HG02588 (cell line): ENCODE results near the gene SUSD3.
"Not testable (repeated sequence)": the region's sequence is repeated elsewhere in the genome, so short reads cannot be mapped to it uniquely, and the experiment has no call there.

Source experiments
- ATAC-seq: cut with Tn5 transposase; IDR thresholded peaks from one replicate; pipeline ENCODE4 v1.9.1; 2021; ENCODE audit warnings: mild to moderate bottlenecking, moderate library complexity; ENCODE audit not compliant: unreplicated experiment

SUSD3 gene

GRCh38 chr9:93108291-93109041 lies 50.0 kb downstream of the SUSD3 start:
- no peak for ATAC-seq

- no peak for ATAC-seq
Measured at GRCh38 chr9:93110311-93110855, 51.9 kb downstream of the SUSD3 start.

GRCh38 chr9:93111001-93111370 lies 52.5 kb downstream of the SUSD3 start:
- ATAC-seq = no peak

GRCh38 chr9:93111371-93112115 lies 53.0 kb downstream of the SUSD3 start:
- ATAC-seq = no peak

GRCh38 chr9:93112116-93112863 lies 53.8 kb downstream of the SUSD3 start:
- ATAC-seq = no peak

GRCh38 chr9:93112864-93113389 lies 54.4 kb downstream of the SUSD3 start:
- ATAC-seq = no peak

GRCh38 chr9:93114169-93114983 lies 55.9 kb downstream of the SUSD3 start:
- ATAC-seq = no peak

GRCh38 chr9:93114984-93115335 lies 56.5 kb downstream of the SUSD3 start:
- no peak for ATAC-seq

GRCh38 chr9:93115486-93116071 lies 57.1 kb downstream of the SUSD3 start:
- ATAC-seq = no peak

GRCh38 chr9:93116072-93116961 lies 57.8 kb downstream of the SUSD3 start:
- no peak for ATAC-seq

- ATAC-seq = not testable (repeated sequence)
Measured at GRCh38 chr9:93117521-93117920, 59.0 kb downstream of the SUSD3 start.

GRCh38 chr9:93117924-93118862 lies 59.7 kb downstream of the SUSD3 start:
- ATAC-seq = no peak

- no peak for ATAC-seq
Measured at GRCh38 chr9:93118863-93119702, 60.6 kb downstream of the SUSD3 start.

- ATAC-seq = no peak
Measured at GRCh38 chr9:93119703-93119952, 61.1 kb downstream of the SUSD3 start.

GRCh38 chr9:93119953-93120845 lies 61.7 kb downstream of the SUSD3 start:
- ATAC-seq = peak; percentile 85

- ATAC-seq = no peak
Measured at GRCh38 chr9:93120846-93121315, 62.4 kb downstream of the SUSD3 start.
